Smooth muscle cell (in vitro differentiated cells): Measurements from ENCODE around the gene WSB2. TPM values are rescaled to one million over a fixed set of nuclear protein-coding genes. Genes with fewer than 3 reads are reported as not detected.

Experiments
- DNase-seq: peaks from one replicate; lab custom pipeline; 2025; ENCODE audit not compliant: unreplicated experiment; lab: John Stamatoyannopoulos, UW
- H2AFZ ChIP-seq: fragments of 200-600 bp; sonication (generic); 2 replicates; pipeline ENCODE4 v1.6.0; 2016; ENCODE audit warnings: antibody characterized with exemption, low read depth, mild to moderate bottlenecking
- H3F3A ChIP-seq: fragments of 200-600 bp; sonication (generic); 2 replicates; pipeline ENCODE4 v1.6.0; 2017; ENCODE audit warnings: antibody characterized with exemption, low read depth
- H3K27ac ChIP-seq: fragments of 200-600 bp; sonication (generic); 2 replicates; pipeline ENCODE4 v1.5.1; 2016; ENCODE audit warnings: low read depth, mild to moderate bottlenecking
- H3K27me3 ChIP-seq: fragments of 200-600 bp; sonication (generic); 2 replicates; pipeline ENCODE4 v1.6.1; 2016; ENCODE audit warnings: low read depth, mild to moderate bottlenecking
- H3K36me3 ChIP-seq: fragments of 200-600 bp; sonication (generic); 2 replicates; pipeline ENCODE4 v1.5.1; 2016; ENCODE audit warnings: low read depth
- H3K4me1 ChIP-seq: fragments of 200-600 bp; sonication (generic); 2 replicates; pipeline ENCODE4 v1.5.1; 2016; ENCODE audit warnings: low read depth
- H3K4me2 ChIP-seq: fragments of 200-600 bp; sonication (generic); 2 replicates; pipeline ENCODE4 v1.6.0; 2016; ENCODE audit warnings: mild to moderate bottlenecking
- H3K4me3 ChIP-seq: fragments of 200-600 bp; sonication (generic); 2 replicates; pipeline ENCODE4 v1.5.1; 2016; ENCODE audit warnings: mild to moderate bottlenecking
- H3K79me2 ChIP-seq: fragments of 200-600 bp; sonication (generic); 2 replicates; pipeline ENCODE4 v1.6.0; 2016; ENCODE audit warnings: low read depth, mild to moderate bottlenecking
- H3K9ac ChIP-seq: fragments of 200-600 bp; sonication (generic); 2 replicates; pipeline ENCODE4 v1.6.0; 2016; ENCODE audit warnings: low read depth
- H3K9me3 ChIP-seq: fragments of 200-600 bp; sonication (generic); replicated peaks from 2 replicates; pipeline ENCODE4 v1.5.1; 2016; ENCODE audit warnings: low read depth
- H4K20me1 ChIP-seq: fragments of 200-600 bp; sonication (generic); 2 replicates; pipeline ENCODE4 v1.6.0; 2016; ENCODE audit warnings: low read depth
- CTCF ChIP-seq: fragments of 200-600 bp; sonication (generic); IDR thresholded peaks from 2 replicates; pipeline ENCODE4 v1.5.1; 2017; ENCODE audit warnings: borderline replicate concordance, mild to moderate bottlenecking, antibody characterized with exemption; ENCODE audit not compliant: insufficient read depth, poor library complexity, severe bottlenecking
- WGBS: methylation state at CpG from one replicate; pipeline ENCODE4 v1.1.7; 2016; ENCODE audit warnings: low lambda C conversion rate; 5-methylcytosine and 5-hydroxymethylcytosine counted together
- polyA plus RNA-seq: library from polyadenylated mRNA; unstranded; fragments of >200 nt; fragmentation: Nextera tagmentation; extraction: Ambion mirVana; gene quantifications from 2 replicates; pipeline ENCODE4 v1.2.1, GENCODE V29; 2016
- total RNA-seq: library from RNA; depleted of rRNA; stranded (reverse); fragments of >200 nt; gene quantifications from 2 replicates; pipeline ENCODE4 v1.2.3, GENCODE V29; 2014

Gene WSB2
- total and polyA plus RNA-seq, 2 experiments from 2014 or later = 48.1 to 78.2 TPM

GRCh38 chr12:118020036-118020435, 40.9 kb downstream of the WSB2 start:
- Histone ChIP-seq H3K27ac (no peak overlapping the region), H2AFZ (no peak overlapping the region), H3K79me2 (peaks cover 7% of the 10 kb centered on the region), H3F3A (no peaks in the 10 kb centered on the region), H3K4me3 (no peak overlapping the region), H3K27me3 (no peaks in the 10 kb centered on the region), H4K20me1 (no peaks in the 10 kb centered on the region), H3K36me3 (no peaks in the 10 kb centered on the region), H3K9me3 (no peaks in the 10 kb centered on the region), H3K4me1 (peaks cover 10% of the 10 kb centered on the region), H3K9ac (no peak overlapping the region), H3K4me2 (no peak overlapping the region)
- TF ChIP-seq CTCF = no peak
- WGBS = 88% methylated on average over 1 of the region's 1 CpG
- no peak for DNase-seq

- H4K20me1 ChIP-seq = no peaks in the 10 kb centered on the region
- H3K4me2 ChIP-seq = no peak overlapping the region
- no peak for TF ChIP-seq CTCF
- no peak overlapping the region for H3K27ac ChIP-seq
- no peaks in the 10 kb centered on the region for H3K27me3 ChIP-seq
- no peak overlapping the region for H3K4me3 ChIP-seq
- H3K36me3 ChIP-seq = no peaks in the 10 kb centered on the region
- DNase-seq = no peak
- no peak overlapping the region for H3K9ac ChIP-seq
- H3K4me1 ChIP-seq = peaks cover 10% of the 10 kb centered on the region
- H3K9me3 ChIP-seq = no peaks in the 10 kb centered on the region
- H2AFZ ChIP-seq = no peak overlapping the region
- H3F3A ChIP-seq = no peaks in the 10 kb centered on the region
- peaks cover 7% of the 10 kb centered on the region for H3K79me2 ChIP-seq
These were observed 43.1 kb downstream of the WSB2 start for GRCh38 chr12:118017926-118018325.

GRCh38 chr12:118016424-118017264, 44.3 kb downstream of the WSB2 start, which contains the start of gene RFC5:
Gene RFC5 (plus strand): TSS chr12:118016703. CDS start chr12:118016828, 125 bp downstream.
- Histone ChIP-seq H3K4me1 (peaks cover 10% of the 10 kb centered on the region), H3K27ac (no peak within 1 kb of the TSS), H3K4me3 (peak within 1 kb of the TSS; percentile 93), H3K36me3 (no peaks in the 10 kb centered on the region), H3F3A (no peaks in the 10 kb centered on the region), H3K27me3 (no peaks in the 10 kb centered on the region), H3K79me2 (peaks cover 7% of the 10 kb centered on the region), H3K4me2 (peak within 1 kb of the TSS; percentile 98), H3K9ac (peak within 1 kb of the TSS; percentile 91), H3K9me3 (no peaks in the 10 kb centered on the region), H4K20me1 (no peaks in the 10 kb centered on the region), H2AFZ (peak within 1 kb of the TSS; percentile 96)
- peak; percentile 84 for DNase-seq
- WGBS = 2% methylated on average over 55 of the region's 61 CpGs
- no peak for TF ChIP-seq CTCF

GRCh38 chr12:118015944-118016343, 45.0 kb downstream of the WSB2 start:
- no peak for TF ChIP-seq CTCF
- WGBS = 56% methylated on average over 9 of the region's 9 CpGs
- Histone ChIP-seq H3K27me3 (no peaks in the 10 kb centered on the region), H4K20me1 (no peaks in the 10 kb centered on the region), H3K36me3 (no peaks in the 10 kb centered on the region), H3K4me3 (peak overlapping the region; percentile 93), H3K79me2 (peaks cover 7% of the 10 kb centered on the region), H3K27ac (no peak overlapping the region), H3K4me1 (peaks cover 10% of the 10 kb centered on the region), H2AFZ (peak overlapping the region; percentile 96), H3K4me2 (peak overlapping the region; percentile 98), H3F3A (no peaks in the 10 kb centered on the region), H3K9ac (no peak overlapping the region), H3K9me3 (no peaks in the 10 kb centered on the region)
- DNase-seq = no peak
